Kasumi-1 (cell line): ENCODE measurements around the gene CEACAM7.
"Not testable (repeated sequence)": the region's sequence is repeated elsewhere in the genome, so short reads cannot be mapped to it uniquely, and the experiment has no call there.

Source experiments
- DNase-seq, 2 experiments: peaks; one replicate each; lab custom pipeline; 2025; lab: John Stamatoyannopoulos, UW

The CEACAM7 gene

GRCh38 chr19:41688098-41688497 lies at the start of gene CEACAM7:
TSS of gene CEACAM7 (minus strand) at chr19:41688270. CDS start at chr19:41688165, 105 bp downstream.
- DNase-seq: no peak

- no peak for DNase-seq
Measured at GRCh38 chr19:41735071-41735600, 47.1 kb upstream of the CEACAM7 start.

DNA sequence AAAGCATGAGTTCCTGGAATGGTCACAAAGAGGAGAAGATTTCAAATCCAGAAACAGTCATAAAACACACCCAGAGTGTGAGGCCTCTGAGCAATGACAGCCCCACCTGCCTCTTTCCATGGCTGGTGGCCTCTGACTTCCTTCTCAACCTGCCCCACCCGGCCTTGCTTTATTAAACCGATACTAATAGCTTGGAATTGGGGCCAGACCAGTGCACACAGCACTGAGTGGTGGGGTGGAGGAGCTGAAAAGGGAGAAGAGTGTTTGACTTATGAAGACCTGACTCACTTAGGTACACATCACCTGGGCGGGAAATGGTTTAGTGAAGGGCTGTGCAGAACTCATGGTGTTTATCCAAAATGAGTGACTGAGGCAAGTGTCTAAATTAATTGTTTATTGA lies 46.5 kb upstream of the CEACAM7 start:
- DNase-seq: no peak

DNA sequence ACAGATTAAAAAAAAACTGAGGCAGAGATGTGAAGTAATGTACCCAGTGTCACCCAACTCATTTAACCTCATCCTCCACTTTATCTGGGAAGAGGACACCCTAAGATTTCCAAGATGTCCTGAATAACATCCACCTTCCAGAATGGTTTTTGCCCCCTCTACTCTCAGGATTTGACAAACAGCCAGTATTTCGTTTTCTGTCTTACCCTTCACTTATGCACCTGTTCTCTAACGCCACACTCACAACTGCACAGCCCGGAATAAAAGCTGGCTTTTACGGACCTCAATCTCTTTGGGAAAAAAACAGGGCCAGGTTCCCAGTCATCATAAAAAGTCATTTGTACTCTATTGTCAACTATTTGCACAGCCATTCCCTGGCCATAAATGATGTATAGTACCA lies 46.1 kb upstream of the CEACAM7 start:
- no peak for DNase-seq

DNA sequence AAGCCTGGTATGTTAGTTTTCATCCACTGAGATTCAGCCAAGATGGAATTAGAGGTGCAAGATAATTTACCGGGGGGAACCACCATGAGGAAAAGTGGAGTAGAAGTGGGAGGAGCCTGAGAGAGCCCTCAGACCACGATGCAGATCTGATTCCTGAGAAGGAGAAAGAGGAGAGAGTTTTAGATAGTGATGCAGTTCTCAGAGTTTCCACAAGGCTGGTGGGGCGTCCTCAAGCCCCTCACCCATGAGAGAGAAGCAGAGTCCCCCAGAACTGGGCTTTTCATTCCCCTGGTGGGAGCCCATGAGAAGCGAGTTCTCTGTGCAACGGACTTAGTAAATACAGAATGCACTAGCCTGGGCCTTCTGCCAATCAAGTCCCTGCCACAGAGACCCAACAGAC lies 38.4 kb upstream of the CEACAM7 start:
- no peak for DNase-seq

GRCh38 chr19:41720103-41720502 lies 32.0 kb upstream of the CEACAM7 start:
- DNase-seq: no peak

DNA sequence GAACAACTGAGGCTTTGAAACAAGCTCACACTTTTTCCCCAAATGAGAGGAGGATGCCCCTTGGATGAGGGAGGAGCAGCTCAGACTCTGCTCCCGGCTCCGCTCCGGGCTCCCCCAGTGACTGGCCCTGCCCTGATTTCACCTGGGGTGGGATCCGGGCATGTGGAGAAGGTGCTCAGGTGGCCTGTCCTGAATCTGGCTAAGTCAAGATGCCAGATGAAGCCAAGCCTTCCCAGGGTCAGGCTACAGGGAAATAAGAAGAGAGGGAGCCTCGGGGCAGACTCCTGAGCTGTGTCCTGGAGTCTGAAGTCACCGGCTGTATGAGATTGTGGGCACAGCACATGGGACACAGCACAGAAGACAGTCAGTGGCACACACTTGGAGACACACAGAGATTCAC lies 30.7 kb upstream of the CEACAM7 start:
- no peak for DNase-seq

GRCh38 chr19:41714598-41714997 lies 26.5 kb upstream of the CEACAM7 start:
- no peak for DNase-seq

DNA sequence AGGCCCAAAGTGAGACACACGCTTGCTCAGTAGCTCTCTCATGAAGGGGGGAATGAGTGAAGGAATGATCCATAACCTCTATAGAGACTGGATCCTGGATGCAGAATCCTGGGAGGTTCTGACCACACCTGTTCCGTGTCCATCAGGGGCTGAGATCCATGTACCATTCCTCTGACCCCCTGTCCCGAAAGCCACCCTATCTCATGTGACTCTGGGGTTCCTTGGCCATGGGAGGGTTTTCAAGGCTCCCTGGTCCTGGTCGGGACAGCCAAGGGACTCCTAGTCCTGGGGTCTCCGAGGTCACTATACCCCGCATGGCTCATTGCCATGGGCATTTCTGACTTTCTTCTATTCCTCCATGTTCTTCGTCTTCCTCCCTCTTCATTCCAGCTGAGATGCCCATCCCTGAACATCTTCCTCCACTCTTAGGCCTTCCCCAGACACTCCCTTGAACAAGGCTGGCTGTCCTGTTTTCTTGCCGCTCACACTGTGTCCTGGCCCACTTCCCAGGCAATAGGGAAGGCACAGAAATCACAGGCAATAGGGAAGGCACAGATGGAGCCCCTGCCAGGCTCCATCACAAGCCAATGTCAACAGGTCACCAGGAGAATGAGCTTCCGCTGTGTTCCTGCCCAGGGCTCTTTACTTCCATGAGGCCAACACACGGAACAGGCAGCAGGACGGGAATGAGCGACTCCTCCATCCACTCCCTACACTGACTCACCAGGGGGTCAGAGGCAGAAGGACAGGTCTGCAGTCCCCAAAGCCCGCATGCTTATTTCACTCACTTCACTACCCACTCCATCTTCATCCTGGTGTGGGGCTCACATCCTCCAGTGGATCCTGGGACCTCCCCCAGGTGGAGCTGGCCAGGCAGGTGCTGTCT lies 23.5 kb upstream of the CEACAM7 start:
- DNase-seq: no peak

DNA sequence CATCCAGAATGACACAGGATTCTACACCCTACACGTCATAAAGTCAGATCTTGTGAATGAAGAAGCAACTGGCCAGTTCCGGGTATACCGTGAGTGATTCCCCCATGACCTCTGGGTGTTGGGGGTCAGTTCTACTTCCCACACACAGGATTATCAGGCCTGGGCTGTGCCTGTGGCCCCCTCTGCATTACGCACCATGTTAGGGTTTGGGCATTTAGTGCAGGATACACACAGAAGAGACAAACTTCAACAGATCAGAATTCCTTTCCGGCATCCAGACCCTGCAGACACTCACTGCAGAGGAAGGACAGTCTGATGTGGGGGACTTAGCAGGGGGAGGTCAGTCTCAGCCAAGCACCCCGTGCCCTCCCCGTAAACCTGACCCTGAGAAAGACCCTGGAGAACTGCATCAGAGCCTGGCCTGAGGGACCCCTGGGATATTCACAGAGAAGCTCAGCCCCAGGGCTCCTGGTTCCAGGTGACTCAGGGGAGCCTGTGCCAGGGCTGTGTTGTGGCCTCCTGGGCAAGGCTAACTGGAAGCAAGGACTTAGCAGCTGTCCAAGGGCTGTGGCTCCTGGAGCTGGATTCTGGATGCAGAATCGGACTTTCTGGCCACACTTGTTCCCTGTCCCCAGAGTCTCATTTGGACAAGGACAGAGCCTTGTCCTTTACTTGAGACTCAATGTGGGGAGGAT lies 22.0 kb upstream of the CEACAM7 start:
- no peak for DNase-seq

DNA sequence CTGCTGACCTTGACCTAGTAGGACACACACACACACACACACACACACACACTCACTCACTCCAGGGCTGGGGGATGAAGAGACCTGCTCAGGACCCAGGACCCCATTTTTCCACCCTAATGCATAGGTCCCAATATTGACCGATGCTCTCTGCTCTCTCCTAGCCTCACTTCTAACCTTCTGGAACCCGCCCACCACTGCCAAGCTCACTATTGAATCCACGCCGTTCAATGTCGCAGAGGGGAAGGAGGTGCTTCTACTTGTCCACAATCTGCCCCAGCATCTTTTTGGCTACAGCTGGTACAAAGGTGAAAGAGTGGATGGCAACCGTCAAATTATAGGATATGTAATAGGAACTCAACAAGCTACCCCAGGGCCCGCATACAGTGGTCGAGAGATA lies 21.4 kb upstream of the CEACAM7 start:
- DNase-seq: not testable (repeated sequence)

- DNase-seq: no peak
Measured at GRCh38 chr19:41708481-41708880, 20.4 kb upstream of the CEACAM7 start, which contains the start of gene CEACAM5. TSS of gene CEACAM5 (plus strand) at chr19:41708626. CDS start at chr19:41708732, 106 bp downstream.

GRCh38 chr19:41707871-41708371 lies 19.9 kb upstream of the CEACAM7 start:
- no peak for DNase-seq

DNA sequence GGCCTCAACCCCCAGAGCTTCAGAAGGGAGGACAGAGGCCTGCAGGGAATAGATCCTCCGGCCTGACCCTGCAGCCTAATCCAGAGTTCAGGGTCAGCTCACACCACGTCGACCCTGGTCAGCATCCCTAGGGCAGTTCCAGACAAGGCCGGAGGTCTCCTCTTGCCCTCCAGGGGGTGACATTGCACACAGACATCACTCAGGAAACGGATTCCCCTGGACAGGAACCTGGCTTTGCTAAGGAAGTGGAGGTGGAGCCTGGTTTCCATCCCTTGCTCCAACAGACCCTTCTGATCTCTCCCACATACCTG lies 19.4 kb upstream of the CEACAM7 start:
- no peak for DNase-seq

GRCh38 chr19:41706741-41707501 lies 18.9 kb upstream of the CEACAM7 start:
- DNase-seq: peak; percentile 67 to 76

GRCh38 chr19:41705393-41706174 lies 17.5 kb upstream of the CEACAM7 start:
- DNase-seq: peak in 1 of 2 experiments; percentile 22

DNA sequence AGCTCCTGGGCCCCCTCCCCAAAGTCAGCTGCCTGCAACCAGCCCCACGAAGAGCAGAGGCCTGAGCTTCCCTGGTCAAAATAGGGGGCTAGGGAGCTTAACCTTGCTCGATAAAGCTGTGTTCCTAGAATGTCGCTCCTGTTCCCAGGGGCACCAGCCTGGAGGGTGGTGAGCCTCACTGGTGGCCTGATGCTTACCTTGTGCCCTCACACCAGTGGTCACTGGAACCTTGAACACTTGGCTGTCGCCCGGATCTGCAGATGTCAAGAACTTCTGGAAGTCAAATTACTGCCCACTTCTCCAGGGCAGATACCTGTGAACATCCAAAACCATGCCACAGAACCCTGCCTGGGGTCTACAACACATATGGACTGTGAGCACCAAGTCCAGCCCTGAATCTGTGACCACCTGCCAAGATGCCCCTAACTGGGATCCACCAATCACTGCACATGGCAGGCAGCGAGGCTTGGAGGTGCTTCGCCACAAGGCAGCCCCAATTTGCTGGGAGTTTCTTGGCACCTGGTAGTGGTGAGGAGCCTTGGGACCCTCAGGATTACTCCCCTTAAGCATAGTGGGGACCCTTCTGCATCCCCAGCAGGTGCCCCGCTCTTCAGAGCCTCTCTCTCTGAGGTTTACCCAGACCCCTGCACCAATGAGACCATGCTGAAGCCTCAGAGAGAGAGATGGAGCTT lies 15.7 kb upstream of the CEACAM7 start:
- DNase-seq: no peak

- no peak for DNase-seq
Measured at GRCh38 chr19:41702171-41702651, 14.1 kb upstream of the CEACAM7 start.

GRCh38 chr19:41701401-41702075 lies 13.5 kb upstream of the CEACAM7 start:
- DNase-seq: peak; percentile 18 to 24
